Neural cell (in vitro differentiated cells): ENCODE results near the gene OR10G2. TPM values are rescaled to one million over a fixed set of nuclear protein-coding genes. Genes with fewer than 3 reads are reported as not detected.
"Not testable (repeated sequence)": the region's sequence is repeated elsewhere in the genome, so short reads cannot be mapped to it uniquely, and the experiment has no call there.

Experiments
- H2AFZ ChIP-seq: fragments of 200-600, 300-800 bp; sonication (generic), shearing (Covaris generic); 2 replicates; pipeline ENCODE4 v1.6.0; 2014; ENCODE audit warnings: low read depth, mild to moderate bottlenecking, antibody characterized with exemption, low read length, moderate library complexity
- H3F3A ChIP-seq: fragments of 200-600 bp; shearing (Covaris generic); 2 replicates; pipeline ENCODE4 v1.6.1; 2016; ENCODE audit warnings: mild to moderate bottlenecking, moderate library complexity, mixed read lengths, antibody characterized with exemption, low read length; ENCODE audit not compliant: insufficient read depth, poor library complexity, severe bottlenecking
- H3K27ac ChIP-seq: fragments of 200-600, 300-800 bp; sonication (generic), shearing (Covaris generic); 2 replicates; pipeline ENCODE4 v1.5.1; 2014; ENCODE audit warnings: mild to moderate bottlenecking, low read length, moderate library complexity
- H3K27me3 ChIP-seq: fragments of 300-800, 200-600 bp; sonication (generic), shearing (Covaris generic); 2 replicates; pipeline ENCODE4 v1.6.0; 2014; ENCODE audit warnings: mild to moderate bottlenecking, low read depth, low read length, moderate library complexity; ENCODE audit not compliant: insufficient read depth
- H3K36me3 ChIP-seq: fragments of 300-800, 200-600 bp; sonication (generic), shearing (Covaris generic); 2 replicates; pipeline ENCODE4 v1.5.1; 2014; ENCODE audit warnings: mild to moderate bottlenecking, antibody characterized with exemption, low read length, moderate library complexity; ENCODE audit not compliant: insufficient read depth
- H3K4me2 ChIP-seq: fragments of 300-800, 200-600 bp; sonication (generic), shearing (Covaris generic); 2 replicates; pipeline ENCODE4 v1.6.0; 2014; ENCODE audit warnings: mild to moderate bottlenecking, low read length
- H3K4me3 ChIP-seq: fragments of 300-800, 200-600 bp; sonication (generic), shearing (Covaris generic); 2 replicates; pipeline ENCODE4 v1.5.1; 2014; ENCODE audit warnings: mild to moderate bottlenecking, low read length, moderate library complexity
- H3K79me2 ChIP-seq: fragments of 200-600 bp; shearing (Covaris generic); replicated peaks from 2 replicates; pipeline ENCODE4 v1.6.0; 2014; ENCODE audit warnings: mild to moderate bottlenecking, low read length, moderate library complexity; ENCODE audit not compliant: insufficient read depth
- H3K9ac ChIP-seq: fragments of 300-800, 200-600 bp; sonication (generic), shearing (Covaris generic); 2 replicates; pipeline ENCODE4 v1.6.1; 2016; ENCODE audit warnings: mild to moderate bottlenecking, low read length, mixed read lengths
- H3K9me2 ChIP-seq: fragments of 200-600 bp; shearing (Covaris generic); 2 replicates; pipeline ENCODE4 v1.6.1; 2016; ENCODE audit warnings: mild to moderate bottlenecking, low read length, mixed read lengths; ENCODE audit not compliant: insufficient read depth
- H3K9me3 ChIP-seq: fragments of 200-600, 300-800 bp; sonication (generic), shearing (Covaris generic); 2 replicates; pipeline ENCODE4 v1.6.1; 2016; ENCODE audit warnings: mild to moderate bottlenecking, mixed run types, low read length, moderate library complexity, mixed read lengths
- H4K20me1 ChIP-seq: fragments of 200-600 bp; shearing (Covaris generic); 2 replicates; pipeline ENCODE4 v1.6.1; 2016; ENCODE audit warnings: mild to moderate bottlenecking, mixed run types; ENCODE audit not compliant: insufficient read depth
- CTCF ChIP-seq: fragments of 450-650 bp; IDR thresholded peaks from 2 replicates; pipeline ENCODE4 v1.5.1; 2014; ENCODE audit warnings: antibody characterized with exemption, mild to moderate bottlenecking, moderate library complexity; ENCODE audit not compliant: poor library complexity, severe bottlenecking
- EP300 ChIP-seq: fragments of 450-650 bp; conservative IDR thresholded peaks from 2 replicates; pipeline ENCODE4 v1.6.1; 2014; ENCODE audit warnings: antibody characterized with exemption, mild to moderate bottlenecking, moderate library complexity; ENCODE audit not compliant: poor library complexity, severe bottlenecking
- EZH2 ChIP-seq: fragments of 200-600, 300-800 bp; shearing (Covaris generic), sonication (generic); IDR thresholded peaks from 2 replicates; pipeline ENCODE4 v1.6.1; 2014; ENCODE audit warnings: antibody characterized with exemption, low read length, borderline replicate concordance, mild to moderate bottlenecking; ENCODE audit not compliant: insufficient read depth, poor library complexity, severe bottlenecking
- MXI1 ChIP-seq: fragments of 450-650 bp; conservative IDR thresholded peaks from 2 replicates; pipeline ENCODE4 v1.6.1; 2014; ENCODE audit warnings: antibody characterized with exemption, mild to moderate bottlenecking; ENCODE audit not compliant: poor library complexity, severe bottlenecking
- POLR2AphosphoS5 ChIP-seq: IDR thresholded peaks from 2 replicates; pipeline ENCODE4 v1.6.1; 2012
- RAD21 ChIP-seq: fragments of 450-650 bp; conservative IDR thresholded peaks from 2 replicates; pipeline ENCODE4 v1.6.1; 2014; ENCODE audit warnings: antibody characterized with exemption, mild to moderate bottlenecking, moderate library complexity
- REST ChIP-seq: IDR thresholded peaks from 2 replicates; pipeline ENCODE4 v1.6.1; 2012; ENCODE audit warnings: borderline replicate concordance
- SMC3 ChIP-seq: fragments of 450-650 bp; conservative IDR thresholded peaks from 2 replicates; pipeline ENCODE4 v1.6.1; 2014; ENCODE audit warnings: antibody characterized with exemption, mild to moderate bottlenecking, moderate library complexity; ENCODE audit not compliant: poor library complexity
- TAF1 ChIP-seq: IDR thresholded peaks from 2 replicates; pipeline ENCODE4 v1.6.1; 2012; ENCODE audit warnings: low read depth
- polyA plus RNA-seq: library from polyadenylated mRNA; depleted of rRNA; stranded (reverse); fragments of >200 nt; gene quantifications from 2 replicates; pipeline ENCODE4 v1.2.3, GENCODE V29; 2014

OR10G2 gene
- polyA plus RNA-seq, 1 donor from 2014 or later: not detected

GRCh38 chr14:21612324-21612723 is 22.4 kb downstream of the OR10G2 start:
- Histone ChIP-seq H3F3A (no peaks in the 10 kb centered on the region), H3K9me2 (no peaks in the 10 kb centered on the region), H4K20me1 (no peaks in the 10 kb centered on the region), H3K9me3 (no peaks in the 10 kb centered on the region), H3K4me2 (no peak overlapping the region), H3K36me3 (no peaks in the 10 kb centered on the region), H3K27ac (no peak overlapping the region), H3K27me3 (no peaks in the 10 kb centered on the region), H3K9ac (no peak overlapping the region), H2AFZ (no peak overlapping the region), H3K79me2 (no peaks in the 10 kb centered on the region), H3K4me3 (no peak overlapping the region)
- TF ChIP-seq MXI1 (no peak), EZH2 (no peak), REST (no peak), CTCF (no peak), RAD21 (no peak), TAF1 (no peak)

- not testable (repeated sequence) for H3K27ac ChIP-seq, H3F3A ChIP-seq, H4K20me1 ChIP-seq, H3K9me3 ChIP-seq, H3K4me2 ChIP-seq, H3K9ac ChIP-seq, H3K4me3 ChIP-seq, H3K36me3 ChIP-seq, H3K27me3 ChIP-seq, H3K9me2 ChIP-seq, H2AFZ ChIP-seq, H3K79me2 ChIP-seq
Measured at GRCh38 chr14:21602181-21602580, 32.6 kb downstream of the OR10G2 start.

GRCh38 chr14:21589317-21589716 is 45.4 kb downstream of the OR10G2 start:
- TF ChIP-seq EZH2 (no peak), SMC3 (no peak), RAD21 (no peak), TAF1 (no peak), REST (no peak), CTCF (no peak), EP300 (no peak), POLR2AphosphoS5 (no peak), MXI1 (no peak)

More at GRCh38 chr14:21589317-21589716, 45.4 kb downstream of the OR10G2 start:
- H3K9me3 ChIP-seq: no peaks in the 10 kb centered on the region
- no peak overlapping the region for H2AFZ ChIP-seq
- H3K27me3 ChIP-seq: no peaks in the 10 kb centered on the region
- H3K36me3 ChIP-seq: no peaks in the 10 kb centered on the region
- H3K9me2 ChIP-seq: no peaks in the 10 kb centered on the region
- H3K4me2 ChIP-seq: no peak overlapping the region
- no peak overlapping the region for H3K4me3 ChIP-seq
- H4K20me1 ChIP-seq: no peaks in the 10 kb centered on the region
- H3K79me2 ChIP-seq: no peaks in the 10 kb centered on the region
- H3K9ac ChIP-seq: no peak overlapping the region
- H3K27ac ChIP-seq: no peak overlapping the region
- H3F3A ChIP-seq: no peaks in the 10 kb centered on the region
